MM.1S (cell line): ENCODE data around the gene ADAMTS15.

Experiments
- DNase-seq: peaks from one replicate; pipeline ENCODE4 v3.0.0-alpha.2; 2015
- H2AFZ ChIP-seq: fragments of 300-600 bp; sonication (generic); 2 replicates; pipeline ENCODE4 v1.6.0; 2016; ENCODE audit warnings: antibody characterized with exemption, low read length
- H3F3A ChIP-seq: fragments of 300-600 bp; sonication (generic); 2 replicates; pipeline ENCODE4 v1.6.1; 2016; ENCODE audit warnings: mild to moderate bottlenecking, antibody characterized with exemption, low read length, moderate library complexity, mixed read lengths; ENCODE audit not compliant: insufficient read depth
- H3K27ac ChIP-seq: fragments of 300-600 bp; sonication (generic); 2 replicates; pipeline ENCODE4 v1.5.1; 2016; ENCODE audit warnings: mild to moderate bottlenecking, low read length
- H3K27me3 ChIP-seq: fragments of 300-600 bp; sonication (generic); replicated peaks from 2 replicates; pipeline ENCODE4 v1.6.0; 2016; ENCODE audit warnings: low read length; ENCODE audit not compliant: insufficient read depth
- H3K36me3 ChIP-seq: fragments of 300-600 bp; sonication (generic); replicated peaks from 2 replicates; pipeline ENCODE4 v1.6.1; 2016; ENCODE audit warnings: mild to moderate bottlenecking, low read length, mixed read lengths; ENCODE audit not compliant: insufficient read depth
- H3K4me1 ChIP-seq: fragments of 300-600 bp; sonication (generic); 2 replicates; pipeline ENCODE4 v1.6.1; 2016; ENCODE audit warnings: low read length, mixed read lengths
- H3K4me2 ChIP-seq: fragments of 300-600 bp; sonication (generic); 2 replicates; pipeline ENCODE4 v1.6.0; 2016; ENCODE audit warnings: low read depth, low read length
- H3K4me3 ChIP-seq: fragments of 300-600 bp; sonication (generic); 2 replicates; pipeline ENCODE4 v1.5.1; 2016; ENCODE audit warnings: low read length, mixed read lengths
- H3K79me2 ChIP-seq: fragments of 300-600 bp; sonication (generic); 2 replicates; pipeline ENCODE4 v1.6.1; 2016; ENCODE audit warnings: mixed run types, low read length, mixed read lengths
- H3K9ac ChIP-seq: fragments of 300-600 bp; sonication (generic); 2 replicates; pipeline ENCODE4 v1.6.1; 2016; ENCODE audit warnings: low read length, mixed read lengths
- H3K9me2 ChIP-seq: fragments of 300-600 bp; sonication (generic); replicated peaks from 2 replicates; pipeline ENCODE4 v1.6.1; 2016; ENCODE audit warnings: mild to moderate bottlenecking, low read length, mixed read lengths; ENCODE audit not compliant: insufficient read depth
- H3K9me3 ChIP-seq: fragments of 300-600 bp; sonication (generic); replicated peaks from 2 replicates; pipeline ENCODE4 v1.6.1; 2016; ENCODE audit warnings: mild to moderate bottlenecking, low read length, mixed read lengths; ENCODE audit not compliant: insufficient read depth
- H4K20me1 ChIP-seq: fragments of 300-600 bp; sonication (generic); 2 replicates; pipeline ENCODE4 v1.6.1; 2016; ENCODE audit warnings: mild to moderate bottlenecking, low read length, moderate library complexity, mixed read lengths; ENCODE audit not compliant: insufficient read depth
- CTCF ChIP-seq: fragments of 300-600 bp; sonication (generic); IDR thresholded peaks from 2 replicates; pipeline ENCODE4 v1.5.1; 2016; ENCODE audit warnings: antibody characterized with exemption, low read length, mixed read lengths
- EZH2 ChIP-seq: fragments of 300-600 bp; sonication (generic); optimal IDR thresholded peaks from 2 replicates; pipeline ENCODE3; 2017; ENCODE audit warnings: low read depth, mild to moderate bottlenecking, antibody characterized with exemption, low read length, mixed read lengths
- EZH2phosphoT487 ChIP-seq: fragments of 300-600 bp; sonication (generic); IDR thresholded peaks from 2 replicates; pipeline ENCODE4 v1.6.1; 2018; ENCODE audit warnings: antibody characterized with exemption, low read length

ADAMTS15 gene

GRCh38 chr11:130433357-130433756 is 15.1 kb upstream of the ADAMTS15 start:
- no peak for DNase-seq
- no peak for TF ChIP-seq EZH2
- TF ChIP-seq EZH2phosphoT487, result no peak
- no peak for TF ChIP-seq CTCF
- Histone ChIP-seq H3K9me2 (no peaks in the 10 kb centered on the region), H3K9ac (no peak overlapping the region), H3K27ac (no peak overlapping the region), H3K4me2 (no peak overlapping the region), H3K4me1 (peaks cover 18% of the 10 kb centered on the region), H3K36me3 (no peaks in the 10 kb centered on the region), H3K4me3 (no peak overlapping the region), H2AFZ (no peak overlapping the region), H3K79me2 (no peaks in the 10 kb centered on the region), H3F3A (no peaks in the 10 kb centered on the region), H3K27me3 (peaks cover 22% of the 10 kb centered on the region), H4K20me1 (no peaks in the 10 kb centered on the region), H3K9me3 (no peaks in the 10 kb centered on the region)

DNA sequence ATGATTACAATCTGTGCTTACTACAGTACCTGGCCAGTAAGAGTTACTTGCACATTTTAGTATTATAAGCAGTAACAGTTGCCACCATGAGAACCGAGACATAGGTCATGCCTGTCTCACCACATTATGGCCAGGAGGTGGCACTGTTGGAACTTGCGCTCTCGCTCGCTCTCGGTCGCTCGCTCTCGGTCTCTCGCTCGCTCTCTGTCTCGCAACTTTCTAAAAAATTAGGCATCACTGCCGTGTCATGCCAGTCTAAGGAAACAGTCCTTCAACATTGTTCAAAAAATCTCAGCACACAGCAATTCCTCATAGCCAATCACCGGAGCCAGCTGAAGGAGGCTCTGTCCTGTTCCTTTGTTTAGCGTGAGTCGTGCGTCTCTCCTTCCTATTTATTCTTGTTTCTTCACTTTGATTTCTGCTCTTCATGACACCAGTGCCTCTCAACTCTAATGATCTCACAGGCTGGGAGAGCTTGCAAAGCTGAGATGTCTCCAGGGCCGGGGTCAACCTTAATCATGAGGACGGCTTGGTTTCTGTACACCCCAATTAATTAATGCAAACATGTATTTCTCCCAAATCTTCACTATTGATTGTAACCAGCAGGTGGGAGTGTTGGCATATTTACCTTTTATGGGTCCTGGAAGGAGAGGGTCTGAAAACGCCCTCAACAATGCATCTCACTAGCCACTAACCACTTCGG is 13.8 kb upstream of the ADAMTS15 start:
- DNase-seq, result peak; percentile 83
- Histone ChIP-seq H3K9me2 (no peaks in the 10 kb centered on the region), H3K9me3 (no peaks in the 10 kb centered on the region), H3K27ac (no peak overlapping the region), H3F3A (no peaks in the 10 kb centered on the region), H4K20me1 (no peaks in the 10 kb centered on the region), H3K4me2 (peak overlapping the region; percentile 78), H3K9ac (peak overlapping the region; percentile 69), H3K79me2 (no peaks in the 10 kb centered on the region), H3K27me3 (peaks cover 9% of the 10 kb centered on the region; the same call in 1 of the 2 replicates), H2AFZ (peak overlapping the region; percentile 90), H3K36me3 (no peaks in the 10 kb centered on the region), H3K4me1 (peaks cover 30% of the 10 kb centered on the region), H3K4me3 (peak overlapping the region; percentile 82)
- TF ChIP-seq CTCF (peak; percentile 83), EZH2phosphoT487 (no peak), EZH2 (no peak)

GRCh38 chr11:130435671-130436070 is 12.8 kb upstream of the ADAMTS15 start:
- Histone ChIP-seq H3K9me2 (no peaks in the 10 kb centered on the region), H3K36me3 (no peaks in the 10 kb centered on the region), H3K9ac (no peak overlapping the region), H3K4me3 (no peak overlapping the region), H3K4me1 (peaks cover 30% of the 10 kb centered on the region), H3K27me3 (no peaks in the 10 kb centered on the region), H3K9me3 (no peaks in the 10 kb centered on the region), H3F3A (no peaks in the 10 kb centered on the region), H3K4me2 (no peak overlapping the region), H2AFZ (no peak overlapping the region), H3K79me2 (no peaks in the 10 kb centered on the region), H4K20me1 (no peaks in the 10 kb centered on the region), H3K27ac (no peak overlapping the region)
- DNase-seq, result no peak
- no peak for TF ChIP-seq EZH2phosphoT487
- no peak for TF ChIP-seq EZH2
- TF ChIP-seq CTCF, result no peak
